Measurements from ENCODE around the gene ADAMTSL1. TPM values are rescaled to one million over a fixed set of nuclear protein-coding genes. Genes with fewer than 3 reads are reported as not detected.

Gene ADAMTSL1
- total and polyA plus RNA-seq, 2 of the 8 experiments (the other 6 are each of a cell fraction or from before 2014, with no cell fraction given), result 0.84 to 1.1 TPM

DNA sequence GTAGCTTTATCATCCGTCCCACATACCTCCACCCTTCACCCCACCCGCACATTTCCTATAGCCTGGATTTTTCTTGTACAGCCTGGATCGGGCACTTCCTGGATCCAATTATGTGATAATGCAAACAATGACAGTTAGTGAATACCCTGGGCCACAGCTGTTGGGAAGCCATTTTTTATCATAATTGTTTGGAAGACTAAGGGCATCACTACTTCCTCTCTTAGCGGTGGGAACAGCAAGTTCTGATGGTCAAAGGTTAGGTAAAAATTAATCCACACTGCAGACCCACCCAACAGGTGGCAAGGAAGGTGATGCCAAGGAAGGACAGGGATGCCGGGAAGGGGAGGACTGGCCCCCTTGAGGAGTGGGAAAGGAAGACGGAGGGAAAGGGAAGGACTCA is 375.3 kb downstream of the ADAMTSL1 start:
- POLR2A ChIA-PET (ENCODE audit: partially characterized antibody), result no interaction called here
- Histone ChIP-seq H3K4me1 (replicated peaks in 1 of 4; ENCODE audit: control insufficient read depth in 3 of 4, insufficient read depth in 4 of 4, low read length in 3 of 4) (no peaks in the 10 kb centered on the region), H4K91ac (replicated peaks; ENCODE audit: insufficient read length, low read length) (no peak overlapping the region), H3K18ac (ENCODE audit: extremely low read depth, low read length) (no peak overlapping the region), H3K56ac (replicated peaks; ENCODE audit: insufficient read length, low read depth, low read length) (no peak overlapping the region), H3K36me3 (ENCODE audit: control insufficient read depth in 2 of 4, insufficient read depth in 4 of 4, low read length in 3 of 4) (no peaks in the 10 kb centered on the region), H3K9me3 (ENCODE audit: insufficient read depth in 2 of 2, low read depth in 1 of 2, low read length in 1 of 2) (peaks cover 11 to 16% of the 10 kb centered on the region in 2 experiments), H2BK15ac (ENCODE audit: low read length) (no peak overlapping the region), H4K5ac (ENCODE audit: insufficient read length, low read depth, low read length) (no peak overlapping the region), H3K27me3 (replicated peaks in 1 of 4; ENCODE audit: control insufficient read depth in 3 of 4, extremely low read depth in 1 of 4, insufficient read depth in 3 of 4, low read length in 3 of 4) (no peaks in the 10 kb centered on the region), H3K9ac (replicated peaks in 1 of 4; ENCODE audit: extremely low read depth in 1 of 4, low read depth in 3 of 4, low read length in 3 of 4) (no peak overlapping the region), H2BK20ac (ENCODE audit: low read length) (no peak overlapping the region), H3K23me2 (ENCODE audit: low read depth, low read length) (no peaks in the 10 kb centered on the region), H3K79me2 (ENCODE audit: control insufficient read depth in 1 of 2, insufficient read depth in 2 of 2, low read length in 2 of 2) (no peaks in the 10 kb centered on the region), H3K23ac (ENCODE audit: insufficient read length) (no peak overlapping the region), H2AK5ac (ENCODE audit: low read depth, low read length) (no peak overlapping the region), H2BK12ac (ENCODE audit: low read depth, low read length) (no peak overlapping the region), H3K27ac (ENCODE audit: low read depth, low read length) (no peak overlapping the region), H3K79me1 (ENCODE audit: low read depth, low read length) (no peaks in the 10 kb centered on the region), H3K14ac (ENCODE audit: insufficient read length) (no peak overlapping the region), H2AFZ (ENCODE audit: low read length) (no peak overlapping the region), H4K20me1 (replicated peaks in 1 of 2; ENCODE audit: control insufficient read depth in 1 of 2, insufficient read depth in 2 of 2, low read length in 2 of 2) (no peaks in the 10 kb centered on the region), H3K4ac (replicated peaks; ENCODE audit: insufficient read length, low read depth, low read length) (no peak overlapping the region), H3K4me2 (ENCODE audit: insufficient read depth in 1 of 2, low read depth in 2 of 2, low read length in 2 of 2) (no peak overlapping the region), H3K4me3 (ENCODE audit: extremely low read depth in 1 of 4, insufficient read depth in 2 of 4, low read depth in 3 of 4, low read length in 4 of 4) (no peak overlapping the region), H4K8ac (ENCODE audit: extremely low read depth, insufficient read depth, low read length) (no peak overlapping the region), H2BK5ac (ENCODE audit: low read depth, low read length) (no peak overlapping the region), H2BK120ac (replicated peaks; ENCODE audit: low read depth, low read length) (no peak overlapping the region)
- 84 to 100% methylated on average over 2 to 6 of the region's 6 CpGs for WGBS, 2 experiments (ENCODE audit: extremely low coverage in 1 of 2, insufficient coverage in 1 of 2, insufficient read length in 1 of 2, insufficient replicate concordance in 2 of 2, low coverage in 1 of 2, low lambda C conversion rate in 2 of 2, missing lambda C conversion rate in 1 of 2)
- TF ChIP-seq HDAC2 (IDR thresholded peaks at IDR 0.05; ENCODE audit: borderline replicate concordance in 1 of 2, low read depth in 2 of 2, low read length in 2 of 2) (no peak), ZNF274 (IDR thresholded peaks at IDR 0.05; ENCODE audit: borderline replicate concordance, extremely low read depth, low read length) (no peak), SIX5 (IDR thresholded peaks at IDR 0.05; ENCODE audit: low read depth, low read length) (no peak), CEBPB (IDR thresholded peaks at IDR 0.05; ENCODE audit: low read depth, low read length) (no peak)
- CTCF ChIA-PET (ENCODE audit: partially characterized antibody), result interaction anchor here (1.1 to 1.7 kb wide), 2 partner anchors 17 to 594 kb away, joined by 3 read pairs; no protein-coding TSS in a partner anchor
- DNase-seq (ENCODE audit: low read depth in 1 of 2, low spot score in 2 of 2) (no peak), FAIRE-seq (no peak)

Measured in H1 (cell line).